ENCODE results near the gene MYADML2. TPM values are rescaled to one million over a fixed set of nuclear protein-coding genes. Genes with fewer than 3 reads are reported as not detected.
A peak's percentile ranks its signal among the peaks of the same experiment; 100 is the strongest.

MYADML2 gene
- total RNA-seq, 3 donors from 2014 or later = 0.13 TPM; not detected in 2

DNA sequence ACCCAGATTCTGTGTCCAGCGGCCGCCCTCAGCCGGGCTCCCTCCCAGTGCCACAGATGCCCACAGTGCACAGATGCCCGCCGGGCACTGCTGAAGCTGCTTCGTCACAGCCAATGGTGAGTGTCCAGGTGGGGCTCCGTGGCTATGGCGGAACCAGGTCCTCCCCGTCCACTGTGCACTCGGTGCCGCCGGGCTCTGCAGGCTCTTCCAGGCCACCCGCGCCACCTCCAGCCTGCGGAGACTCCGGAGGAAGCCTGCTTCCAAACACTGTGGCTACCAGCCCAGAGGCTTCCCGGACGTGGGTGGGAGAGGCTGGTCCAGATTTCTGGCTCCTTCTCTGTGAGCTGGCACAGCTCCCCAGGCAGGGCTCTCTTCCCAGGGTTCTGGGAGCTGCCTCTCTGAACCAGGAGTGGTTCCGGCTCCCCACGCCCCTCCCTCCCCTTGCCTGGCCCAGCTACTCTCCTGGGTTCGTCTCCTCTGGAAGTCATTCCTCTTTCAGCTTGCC is 7.1 kb downstream of the MYADML2 start:
- TF ChIP-seq, protein P1, sequence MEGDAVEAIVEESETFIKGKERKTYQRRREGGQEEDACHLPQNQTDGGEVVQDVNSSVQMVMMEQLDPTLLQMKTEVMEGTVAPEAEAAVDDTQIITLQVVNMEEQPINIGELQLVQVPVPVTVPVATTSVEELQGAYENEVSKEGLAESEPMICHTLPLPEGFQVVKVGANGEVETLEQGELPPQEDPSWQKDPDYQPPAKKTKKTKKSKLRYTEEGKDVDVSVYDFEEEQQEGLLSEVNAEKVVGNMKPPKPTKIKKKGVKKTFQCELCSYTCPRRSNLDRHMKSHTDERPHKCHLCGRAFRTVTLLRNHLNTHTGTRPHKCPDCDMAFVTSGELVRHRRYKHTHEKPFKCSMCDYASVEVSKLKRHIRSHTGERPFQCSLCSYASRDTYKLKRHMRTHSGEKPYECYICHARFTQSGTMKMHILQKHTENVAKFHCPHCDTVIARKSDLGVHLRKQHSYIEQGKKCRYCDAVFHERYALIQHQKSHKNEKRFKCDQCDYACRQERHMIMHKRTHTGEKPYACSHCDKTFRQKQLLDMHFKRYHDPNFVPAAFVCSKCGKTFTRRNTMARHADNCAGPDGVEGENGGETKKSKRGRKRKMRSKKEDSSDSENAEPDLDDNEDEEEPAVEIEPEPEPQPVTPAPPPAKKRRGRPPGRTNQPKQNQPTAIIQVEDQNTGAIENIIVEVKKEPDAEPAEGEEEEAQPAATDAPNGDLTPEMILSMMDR (IDR thresholded peaks at IDR 0.05) = no peak
- no peaks in the 10 kb centered on the region for H3K9me3 ChIP-seq
- no peak for ATAC-seq
- no peak overlapping the region for H3K4me3 ChIP-seq
- H3K36me3 ChIP-seq (ENCODE audit: low read depth) = no peaks in the 10 kb centered on the region
- intact Hi-C loops (cut with DNase I, micrococcal nuclease) = no loop called here
- peaks cover 12% of the 10 kb centered on the region for H3K4me1 ChIP-seq (ENCODE audit: low read depth)
- peak in 2 of 3 donors; percentile 32 to 61 for DNase-seq

DNA sequence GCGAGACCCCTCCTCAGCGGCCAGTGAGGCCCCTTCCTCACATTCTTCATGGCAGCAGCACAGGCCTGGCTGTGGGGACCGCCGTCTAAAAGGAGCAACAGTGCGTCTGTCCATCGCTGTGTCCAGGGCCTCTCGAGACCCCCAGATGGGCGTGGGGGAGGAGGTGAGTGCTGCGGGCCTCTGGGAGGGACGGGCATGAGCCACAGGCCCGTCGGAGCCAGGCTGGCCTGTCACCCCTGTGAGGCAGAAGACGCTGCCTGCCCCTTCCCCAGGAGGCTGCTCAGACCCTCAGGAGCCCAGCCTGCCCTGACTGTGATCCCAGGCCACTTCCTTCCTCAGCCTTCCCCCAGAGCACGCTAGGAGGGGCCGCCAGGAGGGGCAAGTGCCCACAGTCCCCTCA is 7.8 kb downstream of the MYADML2 start:
- TF ChIP-seq, protein P1 (IDR thresholded peaks at IDR 0.05) = no peak
- no peaks in the 10 kb centered on the region for H3K9me3 ChIP-seq
- DNase-seq (peak in 1 of 3 donors; percentile 27), ATAC-seq (no peak)
- H3K4me1 ChIP-seq (ENCODE audit: low read depth) = peaks cover 12% of the 10 kb centered on the region
- H3K4me3 ChIP-seq = no peak overlapping the region
- H3K36me3 ChIP-seq (ENCODE audit: low read depth) = no peaks in the 10 kb centered on the region
- intact Hi-C loops (cut with DNase I, micrococcal nuclease) = no loop called here

DNA sequence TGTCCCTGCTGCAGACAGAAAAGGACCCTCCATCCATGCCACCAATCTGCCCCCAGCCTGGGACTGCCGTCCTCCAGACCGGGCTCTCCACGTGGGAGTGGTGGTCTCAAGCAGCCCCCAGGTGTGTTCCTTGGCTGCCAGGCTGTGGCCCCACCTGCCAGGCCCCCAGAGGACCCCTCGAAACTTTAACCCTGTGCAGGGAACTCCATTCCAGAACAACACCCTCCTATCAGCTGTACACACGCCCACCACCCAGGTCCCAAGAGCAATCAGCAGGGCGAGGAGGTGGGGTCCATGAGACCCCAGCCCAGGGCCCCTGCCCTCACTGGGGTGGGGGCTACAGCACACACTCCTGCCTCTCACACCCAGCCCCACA is 11.3 kb downstream of the MYADML2 start:
- ATAC-seq (no peak), DNase-seq (no peak)
- H3K4me3 ChIP-seq = no peak overlapping the region
- H3K9me3 ChIP-seq = no peaks in the 10 kb centered on the region
- peaks cover 8% of the 10 kb centered on the region for H3K4me1 ChIP-seq (ENCODE audit: low read depth)
- TF ChIP-seq, protein P1 (IDR thresholded peaks at IDR 0.05) = no peak
- intact Hi-C loops (cut with DNase I, micrococcal nuclease) = no loop called here
- H3K36me3 ChIP-seq (ENCODE audit: low read depth) = no peaks in the 10 kb centered on the region

DNA sequence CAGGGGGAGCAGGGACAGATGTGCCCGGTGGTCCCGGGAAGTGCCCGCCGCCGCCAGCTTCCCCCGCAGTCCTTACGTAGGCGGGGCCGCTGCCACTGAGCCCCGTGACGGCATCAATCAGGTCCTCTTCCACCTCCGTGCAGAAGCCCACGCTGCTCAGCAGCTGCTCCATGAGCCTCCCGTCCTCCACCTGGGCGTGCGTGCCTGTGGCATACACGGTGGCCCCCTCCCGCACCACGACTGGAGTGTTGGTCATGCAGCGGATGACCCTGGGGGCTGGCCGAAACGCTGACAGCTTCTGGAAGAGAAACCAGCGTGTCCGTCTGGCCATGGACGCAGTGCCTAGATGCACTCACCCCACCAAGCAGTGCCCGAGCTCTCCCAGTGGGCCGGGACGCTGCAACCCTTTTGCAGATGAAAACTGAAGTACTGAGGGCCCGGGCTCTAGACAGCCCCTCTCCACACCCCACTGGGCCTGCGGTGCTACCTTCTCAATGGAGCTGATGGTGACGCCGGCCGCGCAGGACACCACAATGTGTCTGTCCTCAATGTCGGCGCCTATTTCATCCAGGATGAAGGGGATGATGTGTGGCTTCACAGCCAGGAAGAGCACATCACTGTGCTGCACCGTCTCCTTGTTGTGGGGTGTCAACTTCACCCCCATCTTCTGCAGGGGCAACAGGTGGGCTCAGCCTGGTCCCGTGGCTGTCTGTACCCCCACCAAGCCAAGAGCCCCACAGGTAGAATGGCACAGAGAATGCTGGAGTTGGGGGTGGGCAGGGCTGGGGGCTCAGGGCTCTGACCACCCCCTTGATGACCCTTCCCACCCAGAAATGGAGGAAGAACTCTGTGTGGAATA is 12.0 kb downstream of the MYADML2 start:
- TF ChIP-seq, protein P1 (IDR thresholded peaks at IDR 0.05) = no peak
- Histone ChIP-seq H3K4me3 (no peak overlapping the region), H3K9me3 (no peaks in the 10 kb centered on the region), H3K36me3 (ENCODE audit: low read depth) (no peaks in the 10 kb centered on the region), H3K4me1 (ENCODE audit: low read depth) (peaks cover 11% of the 10 kb centered on the region)
- ATAC-seq = no peak
- peak in 1 of 3 donors; percentile 56 for DNase-seq
- intact Hi-C loops (cut with DNase I, micrococcal nuclease) = no loop called here

DNA sequence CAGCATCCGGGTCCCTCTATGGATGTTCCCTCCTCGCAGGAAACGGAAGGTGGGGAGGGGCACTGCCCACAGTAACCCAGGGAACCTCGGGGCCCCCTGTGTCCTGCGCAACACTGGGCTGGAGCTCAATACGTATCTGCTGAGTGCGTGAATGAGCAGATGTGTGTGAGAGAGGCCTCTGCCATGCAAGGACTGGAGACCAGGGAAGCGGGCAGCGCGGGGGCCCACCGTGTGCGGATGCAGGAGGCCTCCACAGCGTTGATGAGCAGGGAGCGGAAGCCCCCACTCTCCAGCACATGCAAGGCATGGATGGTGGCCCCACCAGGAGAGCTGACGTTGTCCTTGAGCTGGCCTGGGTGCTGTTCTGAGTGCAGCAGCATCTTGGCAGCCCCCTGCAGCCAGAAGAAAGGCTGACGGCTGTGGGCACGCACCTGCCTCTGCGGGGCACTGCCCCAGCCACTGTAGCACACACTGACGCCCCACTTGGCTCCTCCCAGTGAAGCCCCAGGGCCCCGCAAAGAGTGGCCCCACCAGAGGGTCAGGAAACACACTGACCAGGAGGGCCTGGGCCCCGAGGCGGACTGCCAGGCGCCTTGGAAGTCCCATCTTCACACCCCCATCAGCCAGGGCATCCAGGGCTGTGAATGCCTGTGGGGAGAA is 12.8 kb downstream of the MYADML2 start:
- peaks cover 13% of the 10 kb centered on the region for H3K4me1 ChIP-seq (ENCODE audit: low read depth)
- intact Hi-C loops (cut with DNase I, micrococcal nuclease) = no loop called here
- TF ChIP-seq, protein P1 (IDR thresholded peaks at IDR 0.05) = no peak
- no peaks in the 10 kb centered on the region for H3K36me3 ChIP-seq (ENCODE audit: low read depth)
- ATAC-seq (no peak), DNase-seq (no peak)
- H3K9me3 ChIP-seq = no peaks in the 10 kb centered on the region
- H3K4me3 ChIP-seq = no peak overlapping the region

All from mucosa of descending colon (tissue), 3 donors.